GM18502 (cell line): ENCODE data around the gene KRTAP5-2.
"Not testable (repeated sequence)": the region's sequence is repeated elsewhere in the genome, so short reads cannot be mapped to it uniquely, and the experiment has no call there.

ENCODE experiments used
- ATAC-seq: cut with Tn5 transposase; IDR thresholded peaks from one replicate; pipeline ENCODE4 v1.9.1; 2021; ENCODE audit warnings: mild to moderate bottlenecking; ENCODE audit not compliant: unreplicated experiment, poor library complexity

Gene KRTAP5-2

GRCh38 chr11:1628506-1629325 is 30.6 kb upstream of the KRTAP5-2 start:
- no peak for ATAC-seq

GRCh38 chr11:1625541-1625940 is 27.4 kb upstream of the KRTAP5-2 start:
- ATAC-seq: no peak

- ATAC-seq: no peak
Measured at GRCh38 chr11:1624621-1625020, 26.5 kb upstream of the KRTAP5-2 start.

- no peak for ATAC-seq
Measured at GRCh38 chr11:1623716-1624115, 25.6 kb upstream of the KRTAP5-2 start.

- no peak for ATAC-seq
Measured at GRCh38 chr11:1622086-1622485, 24.0 kb upstream of the KRTAP5-2 start, which contains the start of gene KRTAP5-4. Gene KRTAP5-4 (minus strand): TSS chr11:1622138. CDS start chr11:1622093, 45 bp downstream.

GRCh38 chr11:1619449-1619848 is 21.4 kb upstream of the KRTAP5-2 start:
- ATAC-seq: no peak

GRCh38 chr11:1618231-1618630 is 20.1 kb upstream of the KRTAP5-2 start:
- no peak for ATAC-seq

GRCh38 chr11:1608363-1608762 is 10.3 kb upstream of the KRTAP5-2 start, which contains the start of gene KRTAP5-3:
Gene KRTAP5-3 (minus strand): TSS chr11:1608463. CDS start chr11:1608385, 78 bp downstream.
- ATAC-seq: no peak

GRCh38 chr11:1607901-1608300 is 9.8 kb upstream of the KRTAP5-2 start:
- ATAC-seq: not testable (repeated sequence)

- not testable (repeated sequence) for ATAC-seq
Measured at GRCh38 chr11:1607156-1607845, 9.2 kb upstream of the KRTAP5-2 start.

GRCh38 chr11:1605923-1606322 is 7.8 kb upstream of the KRTAP5-2 start:
- ATAC-seq: peak; percentile 83

- no peak for ATAC-seq
Measured at GRCh38 chr11:1604711-1605110, 6.6 kb upstream of the KRTAP5-2 start.

- ATAC-seq: no peak
Measured at GRCh38 chr11:1604181-1604580, 6.1 kb upstream of the KRTAP5-2 start.

- no peak for ATAC-seq
Measured at GRCh38 chr11:1603629-1604028, 5.5 kb upstream of the KRTAP5-2 start.

- not testable (repeated sequence) for ATAC-seq
Measured at GRCh38 chr11:1601663-1602062, 3.6 kb upstream of the KRTAP5-2 start.

- ATAC-seq: no peak
Measured at GRCh38 chr11:1600626-1601025, 2.5 kb upstream of the KRTAP5-2 start.

- no peak for ATAC-seq
Measured at GRCh38 chr11:1598816-1599215, 722 bp upstream of the KRTAP5-2 start.

GRCh38 chr11:1598406-1598805 is 312 bp upstream of the KRTAP5-2 start:
- not testable (repeated sequence) for ATAC-seq

GRCh38 chr11:1597331-1597993 is 632 bp downstream of the KRTAP5-2 start:
- ATAC-seq: no peak

- not testable (repeated sequence) for ATAC-seq
Measured at GRCh38 chr11:1596576-1597121, 1.4 kb downstream of the KRTAP5-2 start.
